Stimulated activated CD8-positive, alpha-beta memory T cell treated with anti-CD3 and anti-CD28 coated beads, Interleukin-4, amount 100 ng/mL, for 1 hour (primary cell): ENCODE results near the gene CRIP3.
"Not testable (repeated sequence)": the region's sequence is repeated elsewhere in the genome, so short reads cannot be mapped to it uniquely, and the experiment has no call there.

Source experiments
- DNase-seq, 2 donors: peaks; one replicate each; pipeline ENCODE4 v3.0.0-alpha.2; 2020; ENCODE audit warnings: low read depth in 2 of 2, low spot score in 1 of 2

Gene CRIP3

GRCh38 chr6:43307451-43308100 lies 1.1 kb downstream of the CRIP3 start:
- DNase-seq, result no peak

- no peak for DNase-seq
Measured at GRCh38 chr6:43306086-43306485, 2.5 kb downstream of the CRIP3 start.

GRCh38 chr6:43304882-43305281 lies 3.7 kb downstream of the CRIP3 start:
- no peak for DNase-seq

- DNase-seq, result no peak
Measured at GRCh38 chr6:43304361-43304760, 4.3 kb downstream of the CRIP3 start.

GRCh38 chr6:43303751-43304331 lies 4.8 kb downstream of the CRIP3 start:
- no peak for DNase-seq

GRCh38 chr6:43303006-43303405 lies 5.6 kb downstream of the CRIP3 start:
- DNase-seq, result not testable (repeated sequence)

- DNase-seq, result no peak
Measured at GRCh38 chr6:43302126-43302525, 6.5 kb downstream of the CRIP3 start.

- no peak for DNase-seq
Measured at GRCh38 chr6:43301081-43301870, 7.3 kb downstream of the CRIP3 start.

- DNase-seq, result no peak
Measured at GRCh38 chr6:43299338-43300293, 9.0 kb downstream of the CRIP3 start.

- no peak for DNase-seq
Measured at GRCh38 chr6:43298565-43299337, 9.9 kb downstream of the CRIP3 start.

GRCh38 chr6:43297644-43298564 lies 10.7 kb downstream of the CRIP3 start, which contains the start of gene SLC22A7:
Gene SLC22A7, plus strand, starts transcription at chr6:43298260. Its CDS starts 99 bp downstream, at chr6:43298359.
- no peak for DNase-seq

- DNase-seq, result no peak
Measured at GRCh38 chr6:43296780-43297497, 11.7 kb downstream of the CRIP3 start.

- DNase-seq, result no peak
Measured at GRCh38 chr6:43295456-43295855, 13.2 kb downstream of the CRIP3 start.

GRCh38 chr6:43294536-43294935 lies 14.1 kb downstream of the CRIP3 start:
- no peak for DNase-seq

GRCh38 chr6:43293698-43294097 lies 14.9 kb downstream of the CRIP3 start:
- DNase-seq, result no peak

- DNase-seq, result no peak
Measured at GRCh38 chr6:43292763-43293318, 15.8 kb downstream of the CRIP3 start.

GRCh38 chr6:43292341-43292740 lies 16.3 kb downstream of the CRIP3 start:
- no peak for DNase-seq

GRCh38 chr6:43291708-43292107 lies 16.9 kb downstream of the CRIP3 start:
- DNase-seq, result no peak
